IPS DF 6.9 (cell line): ENCODE results near the gene CETN2.

Experiments
- DNase-seq: peaks from one replicate; pipeline ENCODE4 v3.0.0-alpha.2; 2013; ENCODE audit warnings: low read depth, low spot score
- H3K27ac ChIP-seq: one replicate; pipeline ENCODE4 v1.5.1; 2013; ENCODE audit warnings: low read length, control low read depth
- H3K27me3 ChIP-seq: 2 replicates; pipeline ENCODE4 v1.6.1; 2013; ENCODE audit warnings: mild to moderate bottlenecking, low read length; ENCODE audit not compliant: control insufficient read depth, insufficient read depth
- H3K36me3 ChIP-seq: 2 replicates; pipeline ENCODE4 v1.6.1; 2013; ENCODE audit warnings: low read length; ENCODE audit not compliant: control insufficient read depth, insufficient read depth
- H3K4me1 ChIP-seq: 2 replicates; pipeline ENCODE4 v1.6.1; 2013; ENCODE audit warnings: low read length; ENCODE audit not compliant: control insufficient read depth, insufficient read depth
- H3K4me3 ChIP-seq: 2 replicates; pipeline ENCODE4 v1.5.1; 2013; ENCODE audit warnings: mild to moderate bottlenecking, low read length
- H3K9me3 ChIP-seq: 2 replicates; pipeline ENCODE4 v1.6.1; 2013; ENCODE audit warnings: low read length, inconsistent platforms; ENCODE audit not compliant: control insufficient read depth, insufficient read depth
- WGBS: extraction: QIAGEN DNeasy Blood & Tissue Kit; methylation state at CpG from one replicate; pipeline ENCODE4 v1.1.7; 2013; ENCODE audit warnings: mixed read lengths, missing lambda C conversion rate; ENCODE audit not compliant: insufficient read length, insufficient coverage; 5-methylcytosine and 5-hydroxymethylcytosine counted together

The CETN2 gene

DNA sequence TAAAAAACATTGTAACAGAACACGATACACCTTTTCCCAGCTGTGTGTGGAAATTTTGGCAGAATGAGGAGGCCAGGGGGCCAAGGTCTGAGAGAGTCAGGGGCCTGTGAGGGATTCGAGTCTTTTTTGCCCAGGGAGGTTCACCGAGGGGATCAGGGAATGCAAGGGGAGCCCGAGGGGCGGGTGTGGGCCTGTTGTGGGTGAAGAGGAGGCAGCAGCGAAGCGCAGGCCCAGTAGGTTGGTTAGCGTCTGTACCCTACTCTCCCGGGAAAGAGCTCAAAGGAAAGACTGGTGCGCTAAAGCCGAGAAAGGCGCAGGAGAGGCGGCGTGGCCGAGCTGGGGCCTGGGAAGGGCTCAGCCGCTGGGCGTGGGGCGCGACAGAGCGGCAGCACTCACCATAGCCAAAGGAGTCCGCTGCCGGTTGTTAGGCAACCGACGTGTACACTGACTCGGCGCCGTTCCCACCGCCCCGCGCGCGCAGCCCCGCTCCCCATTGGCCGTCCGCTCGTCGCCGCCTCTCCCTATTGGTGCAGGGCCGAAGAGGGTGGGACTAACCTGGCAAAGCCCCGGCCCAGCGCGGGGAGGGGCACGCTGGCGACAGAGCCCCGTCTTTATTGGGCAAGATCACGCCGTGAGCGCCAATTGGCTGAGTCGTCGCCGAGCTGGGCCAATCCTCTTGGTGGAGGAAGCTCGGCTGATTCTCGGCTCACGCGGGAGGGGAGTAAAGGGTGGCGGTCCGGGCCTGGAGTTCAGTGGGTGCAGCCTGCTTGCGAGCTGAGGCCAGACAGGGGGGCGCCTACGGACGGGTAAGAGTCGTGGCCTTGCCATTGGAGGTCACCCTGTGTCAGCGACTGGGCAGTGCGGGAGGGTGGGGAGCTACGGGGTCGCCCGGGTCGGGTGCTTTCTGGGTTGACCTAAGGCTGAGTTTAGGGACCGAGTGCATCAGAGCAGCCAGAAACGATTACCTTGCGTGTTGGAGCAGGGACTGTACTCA, at the start of gene CETN2, which contains the start of gene NSDHL:
TSS of gene CETN2 (minus strand) at position 446 of the 994 bp plus-strand sequence. CDS start at position 399, 47 bp downstream.
TSS of gene NSDHL (plus strand) at position 752 of the 994 bp plus-strand sequence. CDS start 15,262 bp downstream, outside the sequence.
- peak; percentile 67 for DNase-seq
- no peaks in the 10 kb centered on the region for H3K27me3 ChIP-seq
- H3K36me3 ChIP-seq = no peaks in the 10 kb centered on the region; the same call in 1 of the 2 replicates
- H3K27ac ChIP-seq = no peak within 1 kb of the TSS
- no peaks in the 10 kb centered on the region for H3K4me1 ChIP-seq
- H3K4me3 ChIP-seq = peak within 1 kb of the TSS; percentile 96
- WGBS = no CpG with 5 or more reads among the region's 71 CpGs
- H3K9me3 ChIP-seq = no peaks in the 10 kb centered on the region

- WGBS = no CpG with 5 or more reads among the region's 16 CpGs
- no peak for DNase-seq
- Histone ChIP-seq H3K36me3 (no peaks in the 10 kb centered on the region), H3K9me3 (no peaks in the 10 kb centered on the region), H3K4me3 (no peak overlapping the region), H3K4me1 (no peaks in the 10 kb centered on the region), H3K27ac (no peak overlapping the region), H3K27me3 (no peaks in the 10 kb centered on the region)
Measured at GRCh38 chrX:152878976-152879755, 48.6 kb upstream of the CETN2 start.

GRCh38 chrX:152876931-152877840, 46.6 kb upstream of the CETN2 start:
- H3K27me3 ChIP-seq = no peaks in the 10 kb centered on the region
- DNase-seq = no peak
- H3K36me3 ChIP-seq = no peaks in the 10 kb centered on the region
- no peaks in the 10 kb centered on the region; the same call in 1 of the 2 replicates for H3K4me1 ChIP-seq
- no peak overlapping the region for H3K4me3 ChIP-seq
- no peaks in the 10 kb centered on the region for H3K9me3 ChIP-seq
- no peak overlapping the region for H3K27ac ChIP-seq
- no CpG with 5 or more reads among the region's 10 CpGs for WGBS

- no peaks in the 10 kb centered on the region for H3K9me3 ChIP-seq
- no peak overlapping the region for H3K4me3 ChIP-seq
- no peaks in the 10 kb centered on the region for H3K27me3 ChIP-seq
- no peak overlapping the region for H3K27ac ChIP-seq
- H3K36me3 ChIP-seq = no peaks in the 10 kb centered on the region; the same call in 1 of the 2 replicates
- WGBS = no CpG with 5 or more reads among the region's 2 CpGs
- no peak for DNase-seq
- H3K4me1 ChIP-seq = no peaks in the 10 kb centered on the region; the same call in 1 of the 2 replicates
Measured at GRCh38 chrX:152873361-152873760, 42.8 kb upstream of the CETN2 start.

- DNase-seq = no peak
- WGBS = no CpG with 5 or more reads among the region's 2 CpGs
- no peaks in the 10 kb centered on the region for H3K27me3 ChIP-seq
- no peaks in the 10 kb centered on the region; the same call in 1 of the 2 replicates for H3K4me1 ChIP-seq
- no peak overlapping the region for H3K27ac ChIP-seq
- peaks cover 2% of the 10 kb centered on the region; the same call in 1 of the 2 replicates for H3K36me3 ChIP-seq
- no peak overlapping the region for H3K4me3 ChIP-seq
- H3K9me3 ChIP-seq = no peaks in the 10 kb centered on the region
Measured at GRCh38 chrX:152872522-152872921, 42.0 kb upstream of the CETN2 start.

DNA sequence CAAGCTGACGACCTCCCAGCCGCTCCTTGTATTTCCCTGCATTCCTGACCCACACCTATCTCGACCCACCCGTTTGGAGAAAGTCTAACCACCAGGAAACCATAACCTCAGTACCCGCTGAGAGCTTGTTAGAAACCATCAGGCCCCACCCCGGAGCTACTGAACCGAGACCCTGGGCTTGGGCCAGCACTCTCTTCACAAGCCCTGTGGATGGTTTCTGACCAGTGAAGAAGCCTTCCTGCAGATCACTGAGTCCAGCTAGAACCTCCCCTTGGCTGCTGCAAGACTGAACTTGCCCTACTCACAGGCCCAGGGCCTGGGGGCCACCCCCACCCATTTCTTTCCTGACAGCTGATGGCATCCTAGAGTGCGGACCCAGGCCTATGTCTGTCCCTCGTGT, 40.7 kb upstream of the CETN2 start:
- Histone ChIP-seq H3K9me3 (no peaks in the 10 kb centered on the region), H3K27me3 (no peaks in the 10 kb centered on the region), H3K27ac (no peak overlapping the region), H3K4me1 (no peaks in the 10 kb centered on the region; the same call in 1 of the 2 replicates), H3K4me3 (no peak overlapping the region), H3K36me3 (peaks cover 6% of the 10 kb centered on the region; the same call in 1 of the 2 replicates)
- no peak for DNase-seq
- WGBS = no CpG with 5 or more reads among the region's 9 CpGs

- H3K27ac ChIP-seq = no peak overlapping the region
- H3K9me3 ChIP-seq = no peaks in the 10 kb centered on the region
- H3K36me3 ChIP-seq = peaks cover 10% of the 10 kb centered on the region; the same call in 1 of the 2 replicates
- no CpG with 5 or more reads among the region's 7 CpGs for WGBS
- H3K27me3 ChIP-seq = no peaks in the 10 kb centered on the region
- no peak overlapping the region for H3K4me3 ChIP-seq
- no peak for DNase-seq
- H3K4me1 ChIP-seq = no peaks in the 10 kb centered on the region; the same call in 1 of the 2 replicates
Measured at GRCh38 chrX:152869972-152870371, 39.4 kb upstream of the CETN2 start.

- no peaks in the 10 kb centered on the region for H3K9me3 ChIP-seq
- DNase-seq = no peak
- H3K4me1 ChIP-seq = no peaks in the 10 kb centered on the region
- no peak overlapping the region for H3K27ac ChIP-seq
- H3K4me3 ChIP-seq = no peak overlapping the region
- WGBS = no CpG with 5 or more reads among the region's 5 CpGs
- peaks cover 10% of the 10 kb centered on the region; the same call in 1 of the 2 replicates for H3K36me3 ChIP-seq
- no peaks in the 10 kb centered on the region for H3K27me3 ChIP-seq
Measured at GRCh38 chrX:152866386-152866785, 35.8 kb upstream of the CETN2 start.

DNA sequence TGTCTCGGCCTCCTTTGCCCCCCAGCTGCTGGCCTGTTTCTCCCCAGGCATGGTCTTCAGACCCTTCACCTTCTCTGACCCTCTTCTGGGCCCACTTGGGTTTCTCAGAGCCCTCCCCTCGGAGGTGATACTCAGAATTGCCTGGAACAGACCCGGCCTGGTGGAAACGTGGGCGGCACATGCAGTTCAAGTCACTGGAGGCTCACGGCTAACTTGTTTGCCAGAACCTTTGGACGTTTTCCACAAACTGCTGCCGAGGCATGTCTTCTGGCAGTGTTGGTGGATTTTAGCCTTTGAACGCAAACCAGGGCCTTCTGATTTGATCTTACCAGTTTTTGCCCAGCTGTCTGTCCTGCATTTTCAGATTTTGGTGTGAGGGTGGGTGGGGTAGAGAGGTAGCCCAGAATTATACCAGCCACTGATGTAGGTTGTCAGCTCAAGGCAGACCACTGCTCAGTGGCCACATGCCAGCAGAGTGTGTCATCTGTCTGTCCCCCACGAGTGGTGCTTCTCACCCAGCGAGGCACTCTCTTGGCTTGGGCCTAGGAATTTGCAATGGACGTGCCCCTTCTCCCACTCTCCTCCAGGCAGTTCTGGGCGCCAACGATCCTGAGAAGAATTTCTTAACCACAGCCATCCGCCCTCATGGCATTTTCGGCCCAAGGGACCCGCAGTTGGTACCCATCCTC, 34.8 kb upstream of the CETN2 start:
- no peaks in the 10 kb centered on the region for H3K4me1 ChIP-seq
- DNase-seq = no peak
- no peaks in the 10 kb centered on the region for H3K9me3 ChIP-seq
- WGBS = no CpG with 5 or more reads among the region's 17 CpGs
- H3K27ac ChIP-seq = no peak overlapping the region
- no peak overlapping the region for H3K4me3 ChIP-seq
- H3K36me3 ChIP-seq = peaks cover 10% of the 10 kb centered on the region; the same call in 1 of the 2 replicates
- no peaks in the 10 kb centered on the region for H3K27me3 ChIP-seq
